GM19025 (cell line): Measurements from ENCODE around the gene SPTSSB.

ENCODE experiments used
- ATAC-seq: cut with Tn5 transposase; IDR thresholded peaks from one replicate; pipeline ENCODE4 v1.9.1; 2021; ENCODE audit warnings: mild to moderate bottlenecking, low read depth, moderate library complexity; ENCODE audit not compliant: unreplicated experiment

SPTSSB gene

DNA sequence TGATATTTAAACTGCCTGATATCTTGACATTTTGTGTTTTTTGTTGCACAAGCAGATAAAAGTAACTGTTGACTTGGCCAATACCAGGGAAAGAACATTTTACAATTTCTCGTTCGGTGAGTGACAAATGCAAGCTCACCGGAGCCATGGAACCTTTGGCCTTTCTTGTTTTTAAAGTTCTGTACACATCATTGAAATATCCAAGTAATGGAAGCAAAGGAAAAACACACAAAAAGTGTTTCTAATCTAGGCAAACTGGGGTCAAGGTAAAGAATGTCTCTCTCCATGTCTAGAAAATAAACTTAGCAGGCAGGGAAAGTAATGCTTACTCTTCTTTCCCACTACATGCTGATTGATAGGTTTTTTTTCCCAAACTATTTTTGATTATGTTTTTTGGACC lies 27.8 kb downstream of the SPTSSB start:
- no peak for ATAC-seq

DNA sequence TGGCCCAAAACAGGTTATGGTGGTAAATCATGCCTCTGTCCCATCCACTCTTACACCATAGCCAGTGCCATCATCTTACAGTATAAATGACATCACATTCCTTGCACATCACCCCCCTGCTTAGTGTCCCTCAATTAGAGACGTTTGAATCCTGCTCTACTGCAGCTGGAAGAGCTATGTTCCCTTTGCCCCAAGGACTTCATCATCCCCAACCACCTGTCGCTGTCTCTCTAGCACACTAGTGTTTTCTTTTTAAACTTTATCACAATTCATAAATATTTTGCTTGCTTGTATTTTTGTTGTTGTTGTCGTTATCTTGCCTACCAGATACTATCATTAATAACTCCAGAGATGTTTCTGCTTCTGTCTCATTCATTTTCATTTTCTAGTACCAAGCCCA lies 28.7 kb downstream of the SPTSSB start:
- no peak for ATAC-seq

DNA sequence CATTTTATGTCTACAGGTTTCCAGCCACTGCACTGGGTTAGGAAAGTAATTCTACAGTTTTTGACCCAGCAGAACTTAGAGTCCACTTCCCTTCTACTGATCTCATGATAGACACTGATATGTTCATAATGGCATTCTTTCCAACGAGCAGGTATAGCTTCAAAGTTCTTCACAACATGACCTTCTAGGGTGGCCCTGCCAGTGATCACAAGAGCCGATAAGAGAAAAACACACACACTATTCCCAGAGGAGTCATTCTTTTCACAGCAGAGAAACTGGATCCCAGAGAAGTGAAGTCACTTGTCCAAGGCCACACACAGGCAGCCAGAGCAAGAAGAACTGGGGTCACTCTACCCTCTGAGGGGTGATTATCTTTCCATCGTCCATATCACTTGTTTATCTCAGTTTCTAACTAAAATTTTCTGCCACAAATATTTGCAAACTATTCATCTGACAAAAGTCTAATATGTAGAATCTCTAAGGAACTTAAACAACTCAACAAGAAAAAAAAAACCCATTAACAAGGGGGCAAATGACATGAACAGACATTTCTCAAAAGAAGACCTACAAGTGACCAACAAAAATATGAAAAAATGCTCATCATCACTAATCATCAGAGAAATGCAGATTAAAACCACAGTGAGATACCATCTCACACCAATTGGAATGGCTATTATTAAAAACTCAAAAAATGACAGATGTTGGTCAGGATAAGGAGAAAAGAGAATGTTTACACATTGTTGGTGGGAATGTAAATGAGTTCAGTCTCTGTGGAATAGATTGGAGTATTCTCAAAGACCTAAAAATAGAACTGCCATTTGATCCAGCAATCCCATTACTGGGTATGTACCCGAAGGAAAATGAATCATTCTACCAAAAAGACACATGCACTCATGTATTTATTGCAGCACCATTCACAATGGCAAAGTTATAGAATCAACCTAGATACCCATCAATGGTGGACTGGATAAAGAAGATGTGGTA lies 31.5 kb downstream of the SPTSSB start:
- ATAC-seq: no peak

DNA sequence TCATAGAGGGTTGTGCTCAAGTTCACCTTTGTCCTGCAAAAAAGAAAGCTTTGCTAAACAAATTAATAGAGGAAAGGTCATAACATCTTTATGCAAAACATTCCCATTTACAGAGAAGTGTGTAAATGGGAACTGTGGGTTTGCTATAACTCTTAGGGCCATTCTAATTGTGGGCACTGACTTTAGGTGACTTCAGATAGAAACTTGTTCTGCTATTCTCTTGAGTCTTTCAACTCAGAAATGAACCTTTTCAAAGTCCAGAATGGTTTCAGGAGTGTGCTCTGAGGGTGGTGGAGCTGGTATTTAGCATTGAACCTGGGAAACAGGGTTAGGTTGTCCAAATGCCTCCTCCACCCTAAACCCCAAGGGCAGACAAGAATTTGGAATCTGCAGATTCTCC lies 34.0 kb downstream of the SPTSSB start:
- no peak for ATAC-seq

DNA sequence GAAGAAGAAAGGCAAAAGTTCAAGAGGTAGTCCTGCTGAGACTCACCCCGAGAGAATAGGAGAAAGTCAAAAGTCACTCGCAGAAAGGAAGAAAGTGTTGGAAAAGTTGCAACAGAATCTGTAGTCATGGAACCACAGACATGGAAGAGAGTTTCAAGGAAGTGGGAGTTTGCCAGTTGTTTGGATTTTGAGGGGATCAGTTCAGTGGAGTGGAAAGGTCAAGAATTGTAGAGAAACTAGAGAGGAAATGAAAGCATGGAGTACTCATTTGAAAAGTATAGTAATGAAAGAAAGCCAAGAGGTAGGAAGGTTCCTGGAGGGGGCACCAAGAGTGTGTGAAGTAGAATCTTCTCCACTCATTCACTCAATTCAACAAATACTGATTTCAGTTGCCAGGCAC lies 34.7 kb downstream of the SPTSSB start:
- ATAC-seq: no peak

DNA sequence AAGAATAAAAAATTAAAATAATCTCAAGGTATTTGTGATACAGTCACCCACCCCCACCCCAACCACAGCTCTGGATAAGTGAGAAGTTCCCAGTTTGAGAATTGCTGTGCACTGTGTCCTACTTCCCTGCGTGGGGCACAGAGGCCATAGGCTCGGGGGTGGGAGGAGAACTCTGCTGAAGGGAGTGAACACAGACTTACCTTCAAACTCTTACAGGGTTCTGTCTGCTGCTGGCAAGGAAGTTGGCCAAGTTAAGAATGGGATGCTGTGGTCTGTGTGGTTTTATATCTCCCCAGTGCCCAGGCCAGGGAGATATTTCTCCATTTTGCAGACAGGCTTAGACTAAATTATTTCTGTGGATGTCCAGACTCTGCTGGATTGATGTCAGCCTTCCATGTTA lies 37.6 kb downstream of the SPTSSB start:
- ATAC-seq: no peak

DNA sequence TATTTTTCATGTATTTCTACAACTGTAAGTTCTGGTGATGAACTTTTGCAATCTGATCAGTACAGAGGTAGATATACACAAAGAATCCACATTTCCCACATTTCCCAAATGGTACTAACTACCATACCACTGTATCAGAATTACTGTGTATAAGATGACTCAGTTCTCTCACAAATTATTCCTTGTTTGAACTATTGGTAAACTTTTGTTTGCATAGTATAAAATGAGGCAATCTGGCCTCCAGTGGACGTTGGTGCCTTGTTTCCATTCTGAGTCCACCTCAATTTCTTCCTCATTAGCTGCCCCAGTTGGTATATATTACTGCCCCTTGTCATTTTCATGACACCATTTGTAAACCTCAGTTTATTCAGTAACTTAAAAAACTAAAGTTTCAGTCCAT lies 38.5 kb downstream of the SPTSSB start:
- no peak for ATAC-seq

DNA sequence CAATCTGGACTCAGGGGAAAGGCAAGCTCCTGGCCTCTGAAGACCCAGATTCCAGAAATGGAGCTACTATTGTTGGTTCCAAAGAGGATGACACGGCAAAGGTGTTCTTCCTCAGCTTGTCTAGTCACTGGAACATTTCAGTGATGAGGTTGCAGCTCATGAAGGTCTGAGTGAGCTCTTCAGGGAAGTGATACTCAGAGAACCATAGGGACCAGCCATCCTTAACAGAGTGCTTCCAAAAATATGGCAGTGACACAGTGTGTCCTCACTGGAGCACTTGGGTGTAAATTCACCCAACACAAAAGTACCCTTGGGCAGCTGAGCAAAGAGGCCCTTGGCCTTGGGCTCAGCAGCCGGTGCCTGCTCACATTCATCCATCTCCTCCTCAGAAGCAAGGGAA lies 46.3 kb downstream of the SPTSSB start:
- ATAC-seq: no peak

DNA sequence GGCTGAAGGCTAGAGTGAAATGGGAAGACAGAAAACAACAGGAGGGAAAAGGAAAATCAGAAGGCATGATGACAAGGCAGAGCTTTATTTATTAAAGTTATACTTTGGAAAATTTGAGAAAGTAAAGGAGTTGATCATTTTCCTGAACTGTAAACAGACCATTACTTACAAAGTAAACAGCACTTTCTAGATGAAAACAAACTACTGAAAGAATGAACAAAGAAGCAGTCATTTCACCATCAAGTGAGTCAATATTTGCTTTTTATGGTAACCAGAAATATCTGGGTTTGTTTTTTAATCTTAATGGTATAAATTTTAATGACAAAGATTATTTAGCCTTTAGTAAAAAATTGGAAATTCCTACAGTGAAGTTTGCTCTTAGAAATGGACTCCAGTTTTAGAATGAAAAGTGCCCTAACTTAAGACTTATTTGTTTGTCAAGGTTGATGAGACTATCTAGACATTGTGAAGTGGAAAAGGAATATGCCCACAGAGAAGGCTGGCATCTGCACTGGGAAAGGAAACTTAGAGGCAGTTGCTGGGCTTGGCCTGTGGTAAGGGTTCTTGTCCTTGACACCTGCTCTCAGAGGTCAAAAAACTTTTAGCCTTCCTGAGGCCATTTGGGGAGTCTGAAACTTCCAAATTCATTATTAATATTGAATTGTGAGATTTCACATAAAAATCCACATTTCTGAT lies 47.2 kb downstream of the SPTSSB start:
- ATAC-seq: no peak

DNA sequence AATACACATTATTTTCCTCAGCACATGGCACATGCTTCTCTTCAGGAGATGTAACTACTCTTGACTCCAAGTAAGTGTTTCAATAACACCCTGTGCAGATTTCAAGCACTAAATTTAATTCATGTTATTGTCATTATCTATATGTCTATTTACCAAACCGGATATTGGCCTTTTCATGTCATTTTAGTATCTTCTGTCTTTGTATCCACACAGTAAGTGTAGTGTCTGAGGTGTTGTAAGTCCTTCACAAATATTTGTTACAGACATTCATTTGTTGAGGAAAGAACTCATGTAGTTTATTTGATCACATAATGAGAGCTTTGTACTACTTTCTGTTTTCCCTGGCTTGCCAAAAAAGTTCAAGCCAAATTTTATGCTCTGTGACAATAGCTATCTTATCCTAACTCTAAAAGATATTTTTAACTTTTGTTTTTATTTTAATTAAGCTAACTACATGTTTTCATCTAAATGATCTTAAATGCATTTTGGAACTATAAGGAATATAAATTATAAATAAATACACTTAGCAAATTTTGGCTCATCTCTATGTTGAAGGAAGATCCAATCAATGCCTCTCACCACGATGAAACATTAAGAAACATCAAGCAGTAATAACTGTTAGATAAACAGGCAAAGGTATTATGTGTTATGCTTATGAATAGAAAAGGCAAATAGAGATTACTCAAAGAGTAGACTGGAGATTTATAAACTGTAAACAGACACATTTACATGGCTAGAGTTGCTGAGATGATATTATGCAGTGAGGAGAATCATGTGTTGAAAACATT lies 48.3 kb downstream of the SPTSSB start:
- no peak for ATAC-seq

DNA sequence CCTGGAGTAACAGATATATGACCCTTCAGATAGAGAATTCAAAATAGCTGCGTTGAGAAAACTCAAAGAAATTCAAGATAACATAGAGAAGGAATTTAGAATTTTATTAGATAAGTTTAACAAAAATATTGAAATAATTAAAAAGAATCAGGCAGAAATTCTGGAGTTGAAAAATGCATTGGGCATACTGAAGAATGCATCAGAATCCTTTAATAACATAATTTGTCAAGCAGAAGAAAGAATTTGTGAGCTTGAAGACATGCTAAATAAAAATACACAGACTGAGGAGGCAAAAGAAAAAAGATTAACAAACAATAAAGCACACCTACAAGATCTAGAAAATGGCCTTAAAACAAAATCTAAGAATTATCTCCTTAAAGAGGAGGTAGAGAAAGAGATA lies 50.5 kb downstream of the SPTSSB start:
- no peak for ATAC-seq

DNA sequence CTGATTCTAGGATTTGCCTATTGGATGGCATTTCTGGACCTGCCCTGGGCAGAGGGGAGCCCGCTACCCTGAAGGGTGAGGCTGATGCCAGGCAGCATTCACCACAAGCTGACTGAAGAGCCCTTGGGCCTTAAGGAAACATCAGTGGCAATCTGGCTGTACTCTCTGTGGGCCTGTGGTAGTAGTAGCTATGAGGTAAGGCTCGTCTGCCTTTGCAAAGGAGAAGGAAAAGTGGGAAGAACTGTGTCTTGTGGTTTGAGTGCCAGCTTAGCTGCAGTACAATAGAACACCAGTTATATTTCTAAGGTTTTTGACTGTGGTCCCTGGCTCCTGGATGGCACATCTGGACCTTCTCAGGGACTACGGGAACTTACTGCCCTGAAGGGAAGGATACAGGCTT lies 51.5 kb downstream of the SPTSSB start:
- no peak for ATAC-seq

DNA sequence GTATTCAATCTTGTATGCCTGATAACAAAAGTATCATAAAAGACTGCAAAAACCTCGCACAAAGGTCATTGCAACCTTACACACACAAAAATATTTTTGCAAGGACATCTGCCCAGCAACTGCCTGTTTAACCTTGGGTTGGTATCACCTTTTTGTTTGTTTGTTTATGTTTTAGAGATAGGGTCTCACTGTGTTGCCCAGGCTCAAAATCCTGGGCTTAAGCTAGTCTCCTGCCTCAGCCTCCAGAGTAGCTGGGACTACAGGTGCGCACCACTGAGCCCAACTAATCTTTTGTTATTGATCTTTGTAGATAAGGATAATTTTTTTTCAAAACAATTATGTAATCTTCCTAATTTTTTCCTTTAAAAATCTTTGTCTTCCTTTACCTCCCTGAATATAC lies 54.2 kb downstream of the SPTSSB start:
- ATAC-seq: no peak

DNA sequence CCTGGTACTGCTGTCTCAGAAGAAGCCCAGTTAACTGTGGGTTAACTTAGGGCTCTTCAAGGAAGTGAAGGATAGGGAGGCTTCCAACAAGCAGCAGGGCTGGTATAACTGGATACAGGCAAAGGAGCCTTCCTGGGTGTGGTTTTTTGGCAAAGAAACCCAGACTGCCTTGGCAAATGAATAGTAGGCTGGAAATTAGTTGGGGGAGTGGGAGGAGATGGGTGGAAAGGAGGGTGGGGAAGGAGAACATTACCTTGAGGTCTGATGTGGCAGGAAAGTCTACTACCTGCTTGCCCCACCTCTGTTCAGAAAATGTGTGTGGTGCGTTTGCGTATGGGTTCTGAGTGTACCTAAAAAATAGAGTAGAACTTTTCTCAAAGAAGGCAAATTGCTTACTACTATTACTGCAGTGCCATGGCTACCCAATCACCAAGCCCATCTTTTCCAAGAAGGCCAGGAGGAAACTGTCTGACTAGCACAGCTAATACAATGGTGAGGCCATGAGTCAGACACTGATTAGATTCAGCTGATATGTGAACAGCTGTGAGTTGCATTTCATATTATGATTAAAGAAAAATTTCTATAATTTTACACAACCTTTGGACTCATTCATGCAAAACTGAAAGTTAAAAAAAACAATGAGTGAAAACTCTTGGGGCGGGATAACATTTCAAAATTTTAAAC lies 55.2 kb downstream of the SPTSSB start:
- ATAC-seq: no peak

DNA sequence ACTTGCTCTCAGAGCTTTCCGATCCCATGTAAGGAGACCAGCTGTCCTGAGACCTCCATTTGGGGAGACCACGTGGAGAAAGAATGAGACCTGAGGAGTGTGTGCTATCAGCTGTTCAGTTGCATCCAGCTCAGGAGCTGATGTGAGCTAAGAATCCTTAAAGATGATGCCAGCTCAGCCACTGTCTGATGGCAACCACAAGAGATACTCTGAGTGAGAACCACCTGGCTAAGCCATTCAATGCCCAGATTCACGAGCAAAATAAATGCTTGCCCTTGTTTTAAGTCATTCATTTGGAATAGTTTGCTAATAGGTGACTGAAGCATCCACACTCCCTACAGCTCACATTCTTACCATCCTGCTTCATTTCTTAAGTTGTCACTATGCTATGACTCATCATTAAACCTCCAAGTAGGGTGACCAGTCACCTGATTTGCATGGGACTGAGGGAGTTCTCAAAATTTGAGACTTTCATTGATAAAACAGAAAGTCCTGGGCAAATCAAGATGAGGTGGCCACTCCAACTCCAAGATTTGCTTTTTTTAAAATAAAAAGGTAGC lies 56.4 kb downstream of the SPTSSB start:
- ATAC-seq: peak; percentile 53

DNA sequence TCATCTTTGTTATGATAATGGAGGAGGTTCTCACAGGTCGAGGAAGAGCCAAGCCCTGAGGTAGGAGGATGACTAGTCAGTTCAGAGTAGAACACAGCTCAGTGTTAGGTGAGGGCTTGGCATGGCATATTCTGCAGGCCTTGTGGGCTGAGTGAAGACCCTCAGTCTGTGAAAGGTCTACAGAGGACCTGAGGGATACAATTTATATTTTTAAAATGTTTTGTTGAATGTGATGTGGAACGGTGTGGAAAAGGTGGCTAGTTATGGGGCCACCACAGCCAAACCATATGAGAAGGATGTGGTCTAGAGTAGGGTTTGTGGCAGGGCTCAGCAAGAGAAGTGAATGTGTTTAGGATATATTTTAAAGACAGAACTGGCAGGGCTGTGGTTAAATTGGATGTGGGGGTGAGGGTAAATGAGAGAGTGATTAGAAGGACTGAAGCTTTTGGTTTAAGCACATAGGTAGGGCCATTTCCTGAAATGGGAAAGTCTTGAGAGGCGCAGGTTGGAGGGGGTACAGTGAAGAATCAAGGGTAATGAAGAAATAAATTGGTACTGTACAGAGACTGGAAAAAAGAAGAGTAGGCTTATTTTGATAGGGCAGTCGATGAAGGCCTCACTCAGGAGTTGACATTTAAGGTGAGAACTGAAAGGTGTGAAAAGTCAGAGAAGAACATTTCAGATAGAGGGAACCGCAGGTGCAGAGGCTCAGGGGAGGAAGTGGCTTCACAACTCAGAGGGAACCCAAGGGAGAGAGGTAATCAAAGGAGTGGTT lies 60.5 kb downstream of the SPTSSB start:
- ATAC-seq: peak; percentile 58

DNA sequence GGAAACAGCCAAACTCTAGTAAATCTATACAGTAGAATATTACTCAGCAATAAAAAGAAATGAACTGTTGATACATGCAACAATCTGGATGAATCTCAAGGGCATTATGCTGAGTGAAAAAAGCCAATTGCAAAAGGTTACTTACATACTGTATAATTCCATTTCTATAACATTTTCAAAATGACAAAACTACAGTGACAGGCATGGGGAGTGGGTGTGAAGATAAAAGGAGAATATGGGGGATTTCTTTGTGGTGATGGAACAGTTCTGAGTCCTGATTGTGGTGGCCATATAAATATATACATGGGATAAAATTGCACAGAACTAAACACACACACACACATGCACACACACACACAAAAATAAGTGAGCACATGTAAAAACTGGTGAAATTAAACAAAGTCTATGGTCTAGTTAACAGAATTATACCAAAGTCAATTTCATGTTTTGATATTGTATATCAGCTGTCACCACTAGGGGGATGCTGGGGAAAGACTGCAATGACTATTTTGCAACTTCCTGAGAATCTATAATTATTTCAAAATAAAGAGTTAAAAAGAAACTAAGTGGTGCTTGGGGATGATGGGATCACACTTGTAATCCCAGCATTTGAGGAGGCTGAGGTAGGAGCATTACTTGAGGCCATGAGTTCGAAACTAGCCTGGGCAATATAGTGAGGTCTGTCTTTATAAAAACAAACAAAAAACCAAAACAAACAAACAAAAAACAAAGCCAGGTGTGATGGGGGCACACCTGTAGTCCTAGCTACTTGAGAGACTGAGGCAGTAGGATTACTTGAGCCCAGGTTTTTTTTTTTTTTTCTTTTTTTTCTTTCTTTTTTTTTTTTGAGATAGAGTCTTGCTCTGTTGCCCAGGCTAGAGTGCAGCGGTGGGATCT lies 66.0 kb downstream of the SPTSSB start:
- ATAC-seq: no peak

DNA sequence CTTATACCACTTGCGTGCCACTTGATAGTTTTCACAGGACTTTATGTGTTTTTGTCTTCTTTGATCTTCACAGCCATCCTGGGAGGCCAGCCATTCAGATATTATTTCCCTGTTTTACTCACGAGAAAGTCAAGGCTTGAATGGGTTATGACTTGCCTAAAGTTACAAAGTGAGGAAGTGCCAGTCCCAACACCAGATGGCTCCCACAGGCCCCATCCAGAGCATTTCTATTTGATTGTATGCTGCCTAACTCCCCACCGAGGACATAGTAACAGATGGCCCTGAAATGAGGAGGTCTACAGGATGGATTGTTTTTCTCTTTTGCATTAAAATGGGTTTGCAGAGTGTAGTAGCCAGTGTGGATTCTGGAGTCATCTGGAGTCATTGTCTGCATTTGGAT lies 74.5 kb downstream of the SPTSSB start:
- no peak for ATAC-seq
